BE2C (cell line): ENCODE measurements around the gene WDR82.

Source experiments
- DNase-seq: peaks from one replicate; pipeline ENCODE4 v3.0.0-alpha.2; 2020
- H3K27me3 ChIP-seq: fragments of 250-450 bp; sonication (Bioruptor Pico); 2 replicates; pipeline ENCODE4 v1.5.1; 2020; ENCODE audit warnings: mild to moderate bottlenecking
- H3K36me3 ChIP-seq: fragments of 250-450 bp; sonication (Bioruptor Pico); 2 replicates; pipeline ENCODE4 v1.5.1; 2020; ENCODE audit warnings: mild to moderate bottlenecking
- H3K4me1 ChIP-seq: fragments of 250-450 bp; sonication (Bioruptor Pico); 2 replicates; pipeline ENCODE4 v1.5.1; 2020
- H3K4me3 ChIP-seq: 2 replicates; pipeline ENCODE4 v1.5.1; 2011; ENCODE audit warnings: low read depth, low read length
- H3K9me3 ChIP-seq: fragments of 250-450 bp; sonication (Bioruptor Pico); 2 replicates; pipeline ENCODE4 v1.5.1; 2020
- TF ChIP-seq, protein P1 (sequence below): IDR thresholded peaks from 2 replicates; pipeline ENCODE4 v1.5.1; 2012; ENCODE audit warnings: mild to moderate bottlenecking, low read depth, low read length

WDR82 gene

DNA sequence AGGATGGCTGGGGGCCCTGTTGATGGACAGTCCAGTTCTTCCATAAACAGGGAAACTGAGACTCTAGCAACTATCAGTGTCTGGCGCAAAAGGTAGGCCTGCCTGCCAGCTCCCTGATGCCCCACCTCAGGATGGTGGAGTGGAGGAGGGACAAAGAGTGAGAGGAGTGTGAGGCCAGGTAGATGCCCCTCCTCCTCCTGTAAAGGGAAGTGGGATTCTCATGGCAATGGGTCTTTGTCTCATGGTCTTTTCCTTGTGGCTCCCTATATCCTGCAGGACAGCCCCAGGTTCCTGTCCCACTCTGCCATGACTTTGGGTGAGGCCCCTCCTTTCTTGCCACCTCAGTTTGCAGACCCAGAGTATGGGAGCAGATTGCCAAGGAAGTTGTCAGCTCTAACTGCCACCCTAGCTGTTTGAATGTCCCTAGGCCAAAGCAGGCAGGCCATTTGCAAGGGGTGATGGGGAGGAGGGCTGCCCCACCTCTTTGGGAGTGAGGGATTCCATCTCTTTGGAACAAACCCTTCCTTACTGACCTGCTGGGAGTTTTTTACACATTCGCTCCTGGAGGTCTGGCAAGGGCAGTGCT lies 34.8 kb upstream of the WDR82 start:
- Histone ChIP-seq H3K36me3 (no peaks in the 10 kb centered on the region), H3K27me3 (no peaks in the 10 kb centered on the region), H3K4me3 (no peak overlapping the region), H3K9me3 (no peaks in the 10 kb centered on the region), H3K4me1 (no peaks in the 10 kb centered on the region)
- TF ChIP-seq, protein P1, sequence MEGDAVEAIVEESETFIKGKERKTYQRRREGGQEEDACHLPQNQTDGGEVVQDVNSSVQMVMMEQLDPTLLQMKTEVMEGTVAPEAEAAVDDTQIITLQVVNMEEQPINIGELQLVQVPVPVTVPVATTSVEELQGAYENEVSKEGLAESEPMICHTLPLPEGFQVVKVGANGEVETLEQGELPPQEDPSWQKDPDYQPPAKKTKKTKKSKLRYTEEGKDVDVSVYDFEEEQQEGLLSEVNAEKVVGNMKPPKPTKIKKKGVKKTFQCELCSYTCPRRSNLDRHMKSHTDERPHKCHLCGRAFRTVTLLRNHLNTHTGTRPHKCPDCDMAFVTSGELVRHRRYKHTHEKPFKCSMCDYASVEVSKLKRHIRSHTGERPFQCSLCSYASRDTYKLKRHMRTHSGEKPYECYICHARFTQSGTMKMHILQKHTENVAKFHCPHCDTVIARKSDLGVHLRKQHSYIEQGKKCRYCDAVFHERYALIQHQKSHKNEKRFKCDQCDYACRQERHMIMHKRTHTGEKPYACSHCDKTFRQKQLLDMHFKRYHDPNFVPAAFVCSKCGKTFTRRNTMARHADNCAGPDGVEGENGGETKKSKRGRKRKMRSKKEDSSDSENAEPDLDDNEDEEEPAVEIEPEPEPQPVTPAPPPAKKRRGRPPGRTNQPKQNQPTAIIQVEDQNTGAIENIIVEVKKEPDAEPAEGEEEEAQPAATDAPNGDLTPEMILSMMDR: no peak
- no peak for DNase-seq

DNA sequence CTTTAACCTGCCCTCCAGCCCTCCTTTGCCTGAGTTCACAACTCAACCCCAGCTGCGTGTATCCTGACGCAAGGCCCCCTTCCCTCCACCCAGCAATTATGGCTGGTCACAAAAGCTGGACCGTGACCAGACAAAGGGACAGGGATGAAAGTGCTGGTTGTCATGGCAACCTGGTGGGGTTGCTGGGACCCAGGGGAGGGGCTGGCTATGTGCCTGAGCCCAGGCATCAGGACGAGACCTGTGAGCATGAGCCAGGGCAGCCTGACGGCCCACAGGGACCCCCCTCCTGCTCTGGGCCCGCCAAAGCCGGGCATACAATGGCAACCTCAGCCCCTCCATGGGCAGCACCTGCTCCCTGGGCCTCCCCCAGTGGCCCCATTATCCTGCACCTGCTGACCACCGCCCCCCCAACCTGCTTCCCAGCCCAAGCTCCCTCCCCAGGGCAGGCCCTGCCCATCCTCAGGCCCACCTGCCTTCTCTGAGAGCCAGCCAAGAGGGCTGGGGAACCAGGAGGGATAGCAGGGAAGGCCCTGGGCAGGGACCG lies 33.2 kb upstream of the WDR82 start:
- Histone ChIP-seq H3K4me3 (no peak overlapping the region), H3K36me3 (no peaks in the 10 kb centered on the region), H3K4me1 (peaks cover 6% of the 10 kb centered on the region), H3K9me3 (no peaks in the 10 kb centered on the region), H3K27me3 (no peaks in the 10 kb centered on the region)
- TF ChIP-seq, protein P1: no peak
- peak; percentile 22 for DNase-seq

DNA sequence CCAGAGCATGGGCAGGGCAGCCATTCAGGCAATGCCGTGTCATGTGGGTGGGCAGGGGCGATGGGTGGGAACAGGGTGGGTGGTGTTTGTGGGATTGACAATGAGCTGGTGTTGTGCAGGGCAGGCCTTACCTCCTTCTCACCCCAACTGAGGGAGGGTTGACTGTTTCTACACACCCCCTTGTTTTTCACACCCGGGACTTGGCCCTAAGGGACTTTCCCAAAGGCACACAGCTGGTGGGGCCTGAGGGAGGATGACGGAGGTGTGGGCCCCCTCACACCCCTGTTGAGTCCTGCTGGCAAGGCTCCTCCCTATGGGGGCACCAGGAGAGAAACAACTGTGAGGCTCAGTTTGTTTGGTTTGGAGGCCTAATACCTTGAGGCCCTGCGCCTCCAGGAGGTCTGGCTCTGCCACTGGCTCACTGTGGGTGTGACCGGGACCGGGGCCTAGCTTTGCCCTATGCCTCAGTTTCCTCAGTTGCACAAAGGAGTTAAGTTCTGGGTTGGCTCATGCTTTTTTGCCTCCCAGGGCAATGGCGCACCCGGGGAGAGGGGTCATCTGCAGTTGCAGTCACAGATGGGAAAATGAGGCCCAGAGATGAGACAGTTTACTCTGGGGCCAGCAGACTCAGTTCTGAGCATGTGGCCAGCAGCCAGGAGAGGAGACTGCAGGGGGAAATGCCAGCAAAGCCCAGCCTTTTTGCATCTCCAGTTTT lies 32.6 kb upstream of the WDR82 start:
- no peaks in the 10 kb centered on the region for H3K9me3 ChIP-seq
- no peak overlapping the region for H3K4me3 ChIP-seq
- H3K36me3 ChIP-seq: no peaks in the 10 kb centered on the region
- TF ChIP-seq, protein P1: no peak
- no peak for DNase-seq
- peaks cover 6% of the 10 kb centered on the region for H3K4me1 ChIP-seq
- H3K27me3 ChIP-seq: no peaks in the 10 kb centered on the region

DNA sequence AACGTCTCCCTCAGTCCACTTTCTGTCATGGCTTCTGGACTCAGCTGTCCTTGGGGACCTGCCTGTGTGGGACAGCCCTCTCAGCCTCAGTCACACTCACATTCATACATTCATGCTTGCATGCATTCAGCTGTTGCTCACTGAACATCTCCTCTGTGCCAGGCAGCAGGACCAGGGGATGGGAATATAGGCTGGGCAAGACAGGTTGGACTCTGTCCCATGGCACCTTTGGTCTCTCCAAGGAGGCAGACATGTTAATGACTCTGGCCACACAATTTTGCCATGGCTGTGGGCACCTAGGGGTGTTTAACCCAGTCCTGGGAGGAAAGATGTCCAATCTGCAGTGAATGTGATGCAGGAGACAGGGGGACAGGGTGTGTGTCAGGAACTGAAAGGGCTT lies 29.9 kb upstream of the WDR82 start:
- H3K27me3 ChIP-seq: no peaks in the 10 kb centered on the region
- no peak overlapping the region for H3K4me3 ChIP-seq
- TF ChIP-seq, protein P1: no peak
- H3K4me1 ChIP-seq: peaks cover 6% of the 10 kb centered on the region
- H3K9me3 ChIP-seq: no peaks in the 10 kb centered on the region
- DNase-seq: no peak
- no peaks in the 10 kb centered on the region for H3K36me3 ChIP-seq

DNA sequence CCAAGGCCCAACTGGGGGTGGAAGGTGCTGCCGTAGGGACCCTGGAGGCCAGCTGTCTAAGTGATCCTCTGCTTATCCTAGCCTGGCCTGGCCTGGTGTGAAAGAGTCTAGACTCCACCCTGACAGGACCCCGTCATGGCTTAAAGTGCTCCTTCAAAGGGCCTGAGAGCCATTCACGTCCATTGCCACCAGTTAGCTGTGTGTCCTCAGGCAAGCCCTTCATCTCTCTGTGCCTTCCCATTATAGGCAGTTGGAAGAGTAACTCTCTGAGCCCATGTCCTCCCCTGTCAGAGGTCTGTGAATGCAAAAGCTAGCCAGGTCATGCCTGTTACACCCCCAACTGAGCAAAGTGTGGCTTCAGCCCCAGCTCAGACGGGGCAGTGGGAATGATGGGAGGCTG lies 28.5 kb upstream of the WDR82 start:
- TF ChIP-seq, protein P1: no peak
- Histone ChIP-seq H3K36me3 (no peaks in the 10 kb centered on the region), H3K27me3 (no peaks in the 10 kb centered on the region)

DNA sequence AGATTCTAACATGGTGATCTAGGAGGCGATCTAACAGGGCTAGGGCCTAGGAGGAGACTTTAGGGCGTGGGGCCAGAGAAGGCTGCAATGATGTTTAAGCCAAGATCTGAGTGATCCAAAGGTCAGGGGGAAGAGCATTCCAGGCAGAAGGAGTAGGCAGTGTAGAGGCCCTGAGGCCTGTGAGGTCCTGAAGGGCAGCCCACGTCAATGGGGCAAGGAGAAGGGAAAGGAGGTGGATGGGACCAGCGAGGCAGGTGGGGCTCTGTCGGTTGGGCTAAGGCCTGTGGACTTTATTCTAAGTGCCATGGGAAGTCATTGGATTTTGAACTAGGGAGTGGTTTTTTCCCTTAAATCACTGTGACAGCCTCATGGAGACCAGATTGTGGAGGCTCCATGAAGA lies 27.5 kb upstream of the WDR82 start:
- no peak overlapping the region for H3K4me3 ChIP-seq
- no peaks in the 10 kb centered on the region for H3K27me3 ChIP-seq
- no peak for DNase-seq
- no peaks in the 10 kb centered on the region for H3K9me3 ChIP-seq
- TF ChIP-seq, protein P1: no peak
- peaks cover 6% of the 10 kb centered on the region for H3K4me1 ChIP-seq
- no peaks in the 10 kb centered on the region for H3K36me3 ChIP-seq

More for the DNA sequence above, 28.5 kb upstream of the WDR82 start:
- DNase-seq: no peak
- Histone ChIP-seq H3K4me3 (no peak overlapping the region), H3K4me1 (peaks cover 6% of the 10 kb centered on the region), H3K9me3 (no peaks in the 10 kb centered on the region)
